Right renal cortex interstitium (tissue), 3 donors: Measurements from ENCODE around the gene OR5A1. TPM values are rescaled to one million over a fixed set of nuclear protein-coding genes. Genes with fewer than 3 reads are reported as not detected.
"Not testable (repeated sequence)": the region's sequence is repeated elsewhere in the genome, so short reads cannot be mapped to it uniquely, and the experiment has no call there.

ENCODE experiments used
- DNase-seq, 3 donors: peaks; one replicate each; pipeline ENCODE4 v3.0.0-alpha.2; 2013; ENCODE audit warnings: low read depth in 3 of 3, low spot score in 2 of 3
- polyA plus RNA-seq, 3 donors: library from polyadenylated mRNA; unstranded; fragments of 120-200 nt; gene quantifications; one replicate each; pipeline ENCODE4 v1.2.1, GENCODE V29; 2013; ENCODE audit not compliant: insufficient read length in 3 of 3

OR5A1 gene
- not detected for polyA plus RNA-seq

DNA sequence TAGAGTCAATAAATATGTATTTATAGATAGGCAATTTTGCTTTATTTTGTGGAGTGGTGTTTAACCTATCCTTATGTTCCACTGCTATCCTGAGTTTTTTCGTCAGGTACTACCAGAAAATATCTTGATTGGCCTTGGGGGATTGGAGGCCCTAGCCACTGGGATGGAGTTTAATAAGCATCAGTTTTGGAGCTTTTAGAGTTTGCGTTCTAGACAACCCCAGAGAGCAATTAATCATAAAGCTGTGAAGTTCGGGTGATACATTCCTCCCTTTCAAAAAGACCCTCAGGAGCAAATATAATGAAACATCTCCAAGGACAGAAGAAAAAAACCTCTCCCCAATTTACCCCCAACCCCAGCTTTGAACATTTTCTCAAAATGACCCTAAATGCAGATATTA, at the start of gene OR5A1:
TSS of gene OR5A1 (plus strand) at position 301 of the 400 bp plus-strand sequence. CDS start 6,700 bp downstream, outside the sequence.
- DNase-seq = no peak

DNA sequence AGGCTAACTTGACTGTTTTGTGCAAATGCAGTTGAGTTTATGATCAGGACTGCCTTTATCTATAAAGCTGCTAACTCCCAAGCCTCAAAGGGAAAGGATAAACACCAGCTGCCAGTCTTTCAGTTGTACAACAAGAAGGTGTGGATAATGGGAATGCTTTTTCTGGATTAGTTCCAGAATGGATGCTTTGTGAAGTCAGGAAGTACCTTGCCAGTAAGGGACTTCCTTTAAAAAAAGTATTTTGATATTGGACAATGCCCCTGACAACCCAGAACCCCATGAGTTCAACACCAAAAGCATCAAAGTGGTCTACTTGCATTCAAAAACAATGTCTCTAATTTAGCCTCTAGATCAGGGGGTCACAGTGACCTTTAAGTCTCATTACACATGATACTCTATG, 42.1 kb upstream of the OR5A1 start:
- no peak for DNase-seq

DNA sequence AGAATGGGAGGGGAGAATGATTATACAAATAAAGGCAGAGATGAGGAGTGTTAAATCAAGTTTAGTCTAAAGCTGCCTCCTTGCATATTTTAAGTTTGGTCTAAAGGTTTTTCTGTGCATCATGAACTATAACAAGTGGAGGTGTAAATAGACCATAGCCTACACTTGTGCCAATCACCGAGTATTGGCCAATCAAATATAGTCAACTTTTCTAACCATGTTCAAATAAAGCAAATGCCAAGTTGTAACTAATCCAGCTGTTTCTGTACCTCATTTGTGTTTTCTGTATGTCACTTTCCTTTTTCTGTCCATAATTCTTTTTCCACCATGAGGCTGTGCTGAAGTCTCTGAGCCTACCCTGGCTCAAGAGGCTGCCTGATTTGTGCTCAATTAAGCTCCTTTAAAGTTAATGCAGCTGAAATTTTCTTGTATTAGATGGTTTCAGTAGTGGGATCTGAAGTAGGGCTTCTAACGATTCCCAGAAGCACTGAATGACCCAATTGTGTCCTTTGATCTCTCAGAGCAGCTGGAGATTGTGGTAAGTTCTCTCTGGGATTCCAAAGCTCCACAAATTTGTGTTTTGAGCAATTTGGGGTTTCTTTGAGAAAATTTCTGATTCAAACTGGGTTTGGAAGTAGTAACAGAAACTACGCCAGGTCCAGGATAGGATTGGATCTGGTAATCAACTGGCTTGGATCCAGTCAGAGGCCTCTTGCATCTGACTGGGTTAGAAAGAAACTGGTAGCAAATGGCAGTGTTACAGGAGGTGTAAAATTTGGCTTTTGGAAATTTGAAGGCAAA, 35.6 kb upstream of the OR5A1 start:
- no peak for DNase-seq

DNA sequence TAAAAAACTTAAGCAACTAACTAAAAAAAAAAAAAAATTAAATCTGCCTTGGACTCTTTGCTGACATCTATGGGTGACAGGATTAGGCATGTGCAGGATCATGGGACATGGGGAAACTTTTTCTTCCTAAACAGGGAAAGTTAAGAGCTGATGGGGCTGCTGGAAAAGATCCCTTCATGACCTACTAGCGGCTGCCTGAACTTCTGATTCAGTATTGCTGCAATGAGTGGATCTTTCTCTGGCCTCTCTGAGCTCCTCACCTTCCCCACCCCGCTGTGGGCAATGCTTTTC, 35.1 kb upstream of the OR5A1 start:
- no peak for DNase-seq

DNA sequence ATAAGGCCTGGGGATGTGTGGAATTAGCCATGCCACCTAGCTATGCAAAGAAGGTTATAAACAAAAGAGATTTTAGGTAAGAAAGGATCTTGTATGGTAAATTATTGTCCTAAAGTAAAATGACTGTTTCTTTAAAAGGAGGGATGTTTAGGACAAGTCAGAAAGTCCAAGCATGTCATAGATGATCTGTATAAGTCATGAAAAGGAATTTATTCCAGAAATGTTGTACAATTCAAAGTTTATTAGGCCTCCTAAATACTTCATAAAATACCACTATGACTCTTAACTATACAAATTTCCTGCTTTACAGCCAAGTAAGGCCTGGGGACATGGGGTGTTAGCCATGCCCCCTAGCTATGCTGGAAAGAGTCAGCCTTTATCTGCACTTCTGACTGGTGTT, 32.7 kb upstream of the OR5A1 start:
- no peak for DNase-seq

DNA sequence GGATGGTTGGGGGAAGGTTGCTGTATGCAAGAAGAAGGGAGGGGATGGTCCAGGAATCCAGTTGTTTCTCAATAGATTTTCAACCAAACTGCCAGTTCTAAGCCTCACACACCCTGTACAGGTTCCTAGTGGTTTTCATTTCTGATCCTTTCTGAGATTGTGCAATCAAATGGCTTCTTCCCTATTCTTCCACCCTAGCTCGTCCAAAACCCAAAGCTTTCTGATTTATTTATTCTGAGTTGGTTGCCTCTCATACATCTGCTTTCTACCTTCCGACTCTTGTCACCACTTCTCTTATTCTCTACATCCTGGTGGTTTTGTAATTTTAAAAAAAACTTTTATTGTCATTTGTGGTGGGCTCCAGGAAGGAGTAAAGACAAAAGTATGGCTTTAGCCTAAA, 22.6 kb upstream of the OR5A1 start:
- DNase-seq = no peak

DNA sequence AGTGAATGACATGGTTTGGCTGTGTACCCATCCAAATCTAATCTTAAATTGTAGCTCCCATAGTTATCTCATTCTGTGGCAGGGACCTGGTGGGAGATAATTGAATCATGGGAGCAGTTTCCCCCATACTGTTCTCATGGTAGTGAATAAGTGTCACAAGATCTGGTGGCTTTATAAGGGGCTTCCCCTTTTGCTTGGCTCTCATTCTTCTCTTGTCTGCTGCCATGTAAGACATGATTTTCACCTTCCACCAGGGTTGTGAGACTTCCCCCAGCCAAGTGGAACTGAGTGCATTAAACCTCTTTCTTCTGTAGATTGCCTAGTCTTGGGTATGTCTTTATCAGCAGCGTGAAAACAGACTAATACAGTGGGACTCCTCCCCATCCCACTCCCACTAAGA, 21.2 kb upstream of the OR5A1 start:
- DNase-seq = no peak

DNA sequence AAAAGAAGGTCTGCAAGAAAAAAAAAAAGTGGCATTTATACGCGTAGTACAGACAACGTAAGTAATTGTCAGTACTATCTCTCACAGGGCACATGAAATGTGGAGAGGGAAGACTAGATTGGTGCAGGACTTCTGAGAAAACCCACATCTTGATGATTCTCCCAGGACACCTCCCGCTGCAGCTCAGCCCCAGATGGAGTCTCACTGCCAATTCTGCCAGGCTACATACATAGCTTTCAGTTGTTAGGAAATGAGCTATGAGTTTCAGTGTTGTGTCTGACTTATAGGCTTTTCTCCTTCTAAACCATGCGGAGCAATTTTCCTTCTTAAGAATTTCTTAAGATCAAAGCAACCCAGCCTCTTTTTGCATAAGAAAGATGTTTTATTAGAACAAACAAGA, 19.7 kb upstream of the OR5A1 start:
- DNase-seq = no peak

DNA sequence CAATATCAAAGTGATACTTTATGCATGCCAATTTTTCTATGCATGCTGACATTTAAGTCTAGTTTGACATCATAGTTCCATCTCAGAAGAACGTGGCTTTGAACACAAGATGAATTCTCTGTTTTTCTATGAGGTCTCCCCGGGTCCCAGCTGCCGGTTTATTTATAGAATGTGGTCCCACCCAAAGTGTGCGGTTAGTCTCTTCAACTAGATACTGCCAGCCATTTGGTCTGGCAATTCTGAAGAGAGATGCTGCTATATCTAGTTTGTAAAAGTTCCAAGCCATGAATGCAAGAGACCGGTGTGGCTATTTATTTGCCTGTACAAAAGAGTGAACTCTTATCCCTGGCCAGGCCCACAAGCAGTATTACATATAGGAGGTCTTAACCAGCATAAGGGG, 19.2 kb upstream of the OR5A1 start:
- DNase-seq = no peak

DNA sequence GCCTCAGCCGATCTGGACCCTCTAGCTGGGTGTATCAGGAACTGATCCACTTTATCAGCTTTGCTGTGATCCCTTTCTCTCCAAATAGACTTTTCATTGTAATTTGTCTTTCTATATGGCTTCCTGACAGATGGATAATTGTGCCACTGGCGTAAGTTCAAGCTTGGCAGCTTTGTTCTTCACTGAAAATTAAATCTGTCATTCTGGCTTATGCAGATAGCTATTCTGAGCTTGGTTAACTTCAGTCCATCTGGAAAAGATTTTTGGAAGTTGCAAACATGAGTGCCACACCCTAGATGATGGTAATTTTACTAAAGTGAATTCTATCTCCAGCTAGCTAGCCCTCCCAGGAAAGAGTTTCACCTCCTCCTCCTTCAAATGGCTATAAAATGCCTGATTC, 18.1 kb upstream of the OR5A1 start:
- DNase-seq = no peak

DNA sequence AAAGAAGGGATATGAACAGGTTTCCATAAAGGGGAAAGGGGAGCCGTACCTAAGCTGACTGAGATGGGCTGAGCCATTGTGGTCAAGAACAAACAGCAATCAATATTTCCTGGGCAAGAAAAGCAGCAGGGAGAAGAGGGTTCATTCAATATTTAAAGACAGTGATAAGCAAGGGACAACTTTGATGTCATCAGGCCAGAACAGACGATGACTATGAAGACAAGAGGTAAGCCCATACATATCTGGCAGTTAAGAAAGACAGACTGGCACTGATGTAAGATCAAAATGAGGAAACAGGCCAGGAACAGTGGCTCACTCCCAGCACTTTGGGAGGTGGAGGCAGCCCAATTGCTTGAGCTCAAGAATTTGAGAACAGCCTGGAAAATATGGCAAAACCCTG, 12.4 kb upstream of the OR5A1 start:
- DNase-seq = no peak

DNA sequence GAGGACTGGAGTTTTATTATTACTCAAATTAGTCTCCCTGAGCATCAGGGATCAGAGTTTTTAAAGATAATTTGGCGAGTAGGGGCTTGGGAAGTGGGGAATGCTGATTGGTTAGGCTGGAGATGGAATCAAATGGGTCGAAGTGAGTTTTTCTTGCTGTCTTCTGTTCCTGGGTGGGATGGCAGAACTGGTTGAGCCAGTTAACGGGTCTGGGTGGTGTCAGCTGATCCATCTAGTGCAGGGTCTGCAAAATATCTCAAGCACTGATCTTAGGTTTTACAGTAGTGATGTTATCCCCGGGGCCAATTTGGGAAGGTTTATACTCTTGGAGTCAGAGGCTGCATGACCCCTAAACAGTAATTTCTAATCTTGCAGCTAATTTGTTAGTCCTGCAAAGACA, 11.1 kb upstream of the OR5A1 start:
- DNase-seq = no peak

DNA sequence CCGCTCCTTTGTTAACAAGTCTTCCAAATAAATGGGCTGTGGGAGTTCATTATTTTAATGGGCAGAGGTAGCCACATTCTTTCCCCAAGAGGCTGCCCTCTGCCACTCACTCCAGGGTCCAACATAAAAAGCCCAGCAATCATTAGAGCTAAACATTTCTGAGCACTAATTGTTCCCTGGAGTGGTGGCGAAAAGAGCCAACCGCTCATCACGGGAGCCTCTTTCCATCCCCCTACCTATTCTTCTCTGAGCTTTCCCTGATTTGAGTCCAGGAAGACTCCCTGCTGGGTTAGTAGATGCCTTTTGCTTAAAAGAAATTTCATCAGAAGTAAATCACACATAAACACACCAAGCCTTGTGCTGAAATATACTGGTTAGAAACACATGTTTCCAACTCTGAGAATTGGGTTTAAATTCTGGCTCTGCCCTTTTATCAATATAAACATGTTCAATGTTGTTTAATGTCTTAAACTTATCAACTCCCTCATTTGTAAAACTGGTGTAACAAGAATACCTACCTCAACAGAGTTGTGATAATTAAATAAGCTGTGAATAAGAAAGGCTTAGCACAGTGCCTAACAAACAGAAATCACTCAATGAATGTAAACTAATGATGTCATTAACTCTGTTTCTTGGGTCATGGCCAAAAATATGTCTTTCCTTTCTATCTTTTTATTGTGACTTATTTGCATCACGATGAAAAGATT, 9.8 kb upstream of the OR5A1 start, which contains the start of gene OR5A2:
TSS of gene OR5A2 (minus strand) at position 53 of the 707 bp plus-strand sequence. CDS start 3,460 bp downstream, outside the sequence.
- DNase-seq = no peak

DNA sequence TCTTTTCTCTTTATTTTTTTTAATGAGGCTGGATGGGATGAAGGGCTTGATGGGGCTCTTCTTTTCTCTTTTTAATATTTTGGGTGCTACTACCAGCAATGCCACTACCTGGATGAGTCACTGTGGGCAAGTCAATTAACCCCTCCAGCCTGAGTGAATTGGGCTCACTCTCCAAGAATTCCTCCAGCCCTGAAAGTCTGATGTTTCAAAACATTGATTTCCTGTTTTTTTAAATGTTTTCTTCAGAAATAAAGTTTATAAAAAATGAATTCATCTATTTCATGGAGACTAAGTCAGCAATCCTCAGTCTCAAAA, 9.2 kb upstream of the OR5A1 start:
- DNase-seq = no peak

DNA sequence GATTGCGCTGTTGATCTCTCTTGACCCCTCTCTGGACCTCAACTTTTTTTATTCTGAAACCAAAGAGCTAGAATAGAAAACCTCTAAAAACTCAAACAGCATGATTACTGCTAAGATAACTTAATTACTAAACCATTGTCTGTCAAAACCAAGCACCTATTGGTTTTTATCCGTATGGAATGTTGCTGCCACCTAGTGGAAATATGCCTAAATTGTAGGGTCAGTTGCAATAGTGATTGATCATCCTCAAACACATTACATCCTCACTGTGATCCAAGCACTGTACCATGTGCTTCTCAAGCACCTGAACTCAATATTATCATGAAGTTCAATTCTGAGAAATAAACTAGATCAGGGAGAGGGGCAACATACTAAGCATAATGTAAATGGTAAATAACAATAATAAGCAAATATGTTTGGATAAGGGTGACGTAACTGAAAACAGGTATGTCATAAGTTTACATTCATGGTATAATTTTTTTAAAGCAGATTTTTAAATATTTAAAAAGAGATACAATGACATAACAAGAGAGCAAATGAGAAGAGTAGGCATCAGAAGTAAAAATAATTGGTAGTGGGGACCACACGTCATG, 6.2 kb upstream of the OR5A1 start:
- DNase-seq = peak; percentile 2 to 13 (median 5)

DNA sequence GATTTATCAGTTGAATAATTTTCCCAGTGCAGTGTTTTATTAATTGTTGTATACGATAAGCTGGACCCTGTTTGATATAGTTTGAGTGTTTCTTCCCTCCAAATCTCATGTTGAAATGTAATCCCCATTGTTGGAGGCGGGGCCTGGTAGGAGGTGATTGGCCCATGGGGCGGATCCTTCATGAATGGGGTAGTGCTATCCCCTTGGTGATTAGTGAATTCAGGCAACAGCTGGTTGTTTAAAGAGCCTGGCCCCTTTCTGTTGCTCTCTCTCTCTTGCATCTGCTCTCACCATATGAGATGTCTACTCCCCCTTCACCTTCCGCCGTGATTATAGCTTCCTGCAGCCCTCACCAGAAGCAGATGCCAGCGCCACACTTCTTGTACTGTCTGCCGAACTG, 1.5 kb downstream of the OR5A1 start:
- DNase-seq = no peak

DNA sequence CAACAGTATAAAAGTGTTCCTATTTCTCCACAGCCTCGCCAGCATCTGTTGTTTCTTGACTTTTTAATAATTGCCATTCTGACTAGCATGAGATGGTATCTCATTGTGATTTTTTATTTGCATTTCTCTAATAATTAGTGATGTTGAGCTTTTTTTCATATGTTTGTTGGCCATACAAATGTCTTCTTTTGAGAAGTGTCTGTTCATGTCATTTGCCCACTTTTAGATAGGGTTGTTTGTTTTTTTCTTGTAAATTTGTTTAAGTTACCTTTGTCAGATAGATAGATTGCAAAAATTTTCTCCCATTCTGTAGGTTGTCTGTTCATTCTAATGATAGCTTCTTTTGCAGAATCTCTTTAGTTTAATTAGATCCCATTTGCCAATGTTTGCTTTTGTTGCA, 9.4 kb downstream of the OR5A1 start:
- DNase-seq = not testable (repeated sequence)

DNA sequence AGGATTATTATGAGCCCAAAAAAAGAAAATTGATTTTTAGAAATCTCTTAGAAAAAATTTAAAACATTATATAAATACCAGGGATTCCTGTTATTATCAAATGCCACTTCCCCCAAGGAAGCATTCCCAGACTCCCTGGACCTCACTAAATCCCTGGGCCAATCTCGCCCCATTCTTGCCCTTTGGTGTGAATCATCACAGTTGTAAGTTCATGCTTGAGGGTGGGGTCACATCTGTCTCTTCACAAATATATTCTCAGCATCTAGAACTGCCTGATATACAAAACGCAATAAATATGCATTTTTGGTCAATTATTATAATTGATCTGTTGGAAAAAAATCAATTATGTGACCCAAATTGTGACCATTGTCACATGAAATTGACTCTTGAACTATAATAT, 12.2 kb downstream of the OR5A1 start:
- no peak for DNase-seq

DNA sequence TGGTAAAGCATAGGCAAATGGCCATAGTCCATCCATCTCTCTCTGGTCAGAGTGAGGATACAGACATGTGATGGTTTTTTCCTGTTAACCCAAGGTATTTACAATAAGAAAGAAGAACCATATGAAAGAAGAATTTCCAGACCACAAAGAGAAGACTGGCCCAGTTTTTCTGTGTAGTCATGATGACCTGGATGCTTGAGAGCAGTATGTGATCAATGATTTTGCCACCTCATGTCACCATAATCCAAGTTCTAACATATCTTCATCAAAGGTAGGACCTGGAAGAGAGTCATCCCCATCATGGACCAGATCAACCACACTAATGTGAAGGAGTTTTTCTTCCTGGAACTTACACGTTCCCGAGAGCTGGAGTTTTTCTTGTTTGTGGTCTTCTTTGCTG, 20.4 kb downstream of the OR5A1 start, which contains the start of gene OR4D6:
TSS of gene OR4D6 (plus strand) at position 301 of the 400 bp plus-strand sequence. CDS start at position 301, 0 bp downstream.
- no peak for DNase-seq

DNA sequence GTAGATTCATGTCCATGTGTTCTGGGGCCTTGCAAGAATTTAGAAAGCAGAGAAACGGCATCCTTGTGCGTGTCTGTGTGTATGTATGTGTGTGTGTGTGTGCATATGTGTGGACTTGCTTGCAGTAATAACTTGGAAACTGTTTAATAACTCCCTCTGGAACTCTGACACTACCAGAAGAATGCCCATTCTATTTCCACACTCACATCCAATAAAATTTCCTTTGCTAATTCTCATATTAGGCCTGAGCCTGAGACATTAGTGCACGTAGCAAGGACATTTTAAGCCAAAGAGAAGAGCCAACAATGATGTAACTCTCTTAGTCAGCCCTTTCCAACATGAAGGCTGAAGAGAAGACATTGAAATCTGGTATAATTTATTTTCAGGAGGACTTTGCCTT, 23.6 kb downstream of the OR5A1 start:
- no peak for DNase-seq

DNA sequence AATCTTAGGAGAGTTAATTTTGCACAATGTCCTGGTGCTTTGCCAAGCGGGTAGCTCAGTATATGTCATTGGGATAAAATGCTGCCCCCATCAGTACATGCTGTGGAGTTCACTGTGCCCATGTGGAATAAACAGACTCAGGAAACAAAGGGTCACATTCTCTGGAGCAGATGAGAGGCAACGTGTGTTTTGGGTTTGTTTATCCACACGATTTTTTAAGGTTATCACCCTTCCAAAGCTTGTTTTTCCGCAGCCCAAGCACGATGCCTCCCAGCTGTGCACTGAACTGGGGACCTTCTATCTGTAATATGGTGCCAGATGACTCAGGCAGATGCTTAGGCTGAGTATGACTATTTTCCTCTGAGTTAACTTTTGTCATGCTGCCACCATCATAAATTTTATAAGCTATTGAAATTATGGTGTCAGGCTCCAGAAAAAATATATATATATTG, 26.9 kb downstream of the OR5A1 start:
- peak in 1 of 3 donors; percentile 2 for DNase-seq

DNA sequence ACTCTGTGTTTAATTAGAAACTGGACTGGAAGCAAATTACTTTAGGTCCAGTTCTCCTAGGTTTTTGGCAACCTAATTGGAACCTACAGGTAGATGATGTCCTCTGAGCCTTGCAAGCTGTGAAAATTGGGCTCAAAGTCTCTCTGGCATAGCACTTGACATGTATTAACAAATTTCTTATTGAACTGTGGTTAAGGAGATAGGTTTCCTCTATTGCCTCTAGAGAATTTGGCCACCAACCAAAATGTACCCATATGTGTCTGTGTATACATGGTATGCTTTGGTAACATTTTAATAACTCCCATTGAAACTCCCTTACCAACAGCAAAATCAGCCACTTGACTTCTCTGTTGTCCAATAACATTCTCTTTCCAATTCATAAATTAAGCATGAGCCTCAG, 36.7 kb downstream of the OR5A1 start, which contains the start of gene OR4D10:
TSS of gene OR4D10 (plus strand) at position 301 of the 400 bp plus-strand sequence. CDS start 4,115 bp downstream, outside the sequence.
- DNase-seq = no peak
